Activated effector memory CD4-positive, alpha-beta T cell treated with anti-CD3 and anti-CD28 coated beads, Interleukin-2, amount 50 U/mL, for 16 hours (primary cell): ENCODE data around the gene GUSB.
"Not testable (repeated sequence)": the region's sequence is repeated elsewhere in the genome, so short reads cannot be mapped to it uniquely, and the experiment has no call there.

ENCODE experiments used
- DNase-seq: peaks from one replicate; pipeline ENCODE4 v3.0.0-alpha.2; 2020

The GUSB gene

GRCh38 chr7:65974876-65975275 is 7.1 kb downstream of the GUSB start:
- DNase-seq: no peak

GRCh38 chr7:65974191-65974801 is 7.7 kb downstream of the GUSB start:
- DNase-seq: peak; percentile 55

- peak; percentile 25 for DNase-seq
Measured at GRCh38 chr7:65972976-65973375, 9.0 kb downstream of the GUSB start.

GRCh38 chr7:65971021-65971420 is 11.0 kb downstream of the GUSB start:
- DNase-seq: peak; percentile 53

GRCh38 chr7:65968256-65969185 is 13.5 kb downstream of the GUSB start:
- peak; percentile 46 for DNase-seq

- DNase-seq: peak; percentile 37
Measured at GRCh38 chr7:65967361-65968155, 14.5 kb downstream of the GUSB start.

- DNase-seq: no peak
Measured at GRCh38 chr7:65966146-65966545, 15.9 kb downstream of the GUSB start.

GRCh38 chr7:65964671-65965070 is 17.3 kb downstream of the GUSB start:
- DNase-seq: peak; percentile 14

GRCh38 chr7:65962033-65962432 is 20.0 kb downstream of the GUSB start:
- peak; percentile 57 for DNase-seq

- DNase-seq: peak; percentile 38
Measured at GRCh38 chr7:65960351-65961074, 21.5 kb downstream of the GUSB start.

GRCh38 chr7:65955718-65956117 is 26.3 kb downstream of the GUSB start:
- no peak for DNase-seq

- no peak for DNase-seq
Measured at GRCh38 chr7:65953890-65954450, 28.0 kb downstream of the GUSB start.

GRCh38 chr7:65953001-65953720 is 28.9 kb downstream of the GUSB start:
- DNase-seq: no peak

- DNase-seq: no peak
Measured at GRCh38 chr7:65951837-65952578, 30.0 kb downstream of the GUSB start.

- DNase-seq: no peak
Measured at GRCh38 chr7:65946904-65947303, 35.1 kb downstream of the GUSB start.

- DNase-seq: not testable (repeated sequence)
Measured at GRCh38 chr7:65945787-65946186, 36.2 kb downstream of the GUSB start.

- no peak for DNase-seq
Measured at GRCh38 chr7:65938336-65938895, 43.6 kb downstream of the GUSB start.

- no peak for DNase-seq
Measured at GRCh38 chr7:65937296-65937695, 44.7 kb downstream of the GUSB start.

- DNase-seq: no peak
Measured at GRCh38 chr7:65931685-65932084, 50.3 kb downstream of the GUSB start.
